Measurements from ENCODE around the gene GRN. TPM values are rescaled to one million over a fixed set of nuclear protein-coding genes. Genes with fewer than 3 reads are reported as not detected.

The GRN gene
- total RNA-seq, 2 experiments from 2014 or later: 53.5 to 58.8 TPM

DNA sequence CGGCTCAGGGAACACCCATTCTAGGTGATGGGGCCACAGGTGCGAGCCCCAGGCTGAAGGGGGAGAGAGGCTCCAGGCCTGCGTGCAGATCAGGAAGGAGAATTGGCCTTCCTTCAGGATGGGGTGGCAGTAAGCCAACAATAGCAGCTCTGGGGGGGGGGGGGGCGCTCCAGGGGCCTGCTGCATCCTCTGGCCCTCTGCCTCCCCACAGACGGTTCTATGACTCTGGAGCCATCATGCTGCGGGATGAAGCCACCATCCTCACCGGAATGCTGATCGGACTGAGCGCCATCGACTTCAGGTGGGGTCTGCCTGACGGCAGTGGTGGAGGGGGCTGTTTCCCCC lies 30.6 kb upstream of the GRN start:
- Mint-ChIP-seq H3K9me3 (no peaks in the 10 kb centered on the region), H3K27me3 (peaks cover 37% of the 10 kb centered on the region), H3K36me3 (peaks cover 7% of the 10 kb centered on the region), H3K4me3 (peak overlapping the region; percentile 66), H3K4me1 (peaks cover 17% of the 10 kb centered on the region), H3K27ac (no peak overlapping the region)
- no peak for ATAC-seq (ENCODE audit: low read depth)
- POLR2A ChIA-PET: interaction anchor here (1.2 to 8.4 kb wide), 2 partner anchors 74 to 95 kb away, joined by 3 to 72 read pairs; partner anchors contain the start of gene UBTF
- DNase-seq: no peak

DNA sequence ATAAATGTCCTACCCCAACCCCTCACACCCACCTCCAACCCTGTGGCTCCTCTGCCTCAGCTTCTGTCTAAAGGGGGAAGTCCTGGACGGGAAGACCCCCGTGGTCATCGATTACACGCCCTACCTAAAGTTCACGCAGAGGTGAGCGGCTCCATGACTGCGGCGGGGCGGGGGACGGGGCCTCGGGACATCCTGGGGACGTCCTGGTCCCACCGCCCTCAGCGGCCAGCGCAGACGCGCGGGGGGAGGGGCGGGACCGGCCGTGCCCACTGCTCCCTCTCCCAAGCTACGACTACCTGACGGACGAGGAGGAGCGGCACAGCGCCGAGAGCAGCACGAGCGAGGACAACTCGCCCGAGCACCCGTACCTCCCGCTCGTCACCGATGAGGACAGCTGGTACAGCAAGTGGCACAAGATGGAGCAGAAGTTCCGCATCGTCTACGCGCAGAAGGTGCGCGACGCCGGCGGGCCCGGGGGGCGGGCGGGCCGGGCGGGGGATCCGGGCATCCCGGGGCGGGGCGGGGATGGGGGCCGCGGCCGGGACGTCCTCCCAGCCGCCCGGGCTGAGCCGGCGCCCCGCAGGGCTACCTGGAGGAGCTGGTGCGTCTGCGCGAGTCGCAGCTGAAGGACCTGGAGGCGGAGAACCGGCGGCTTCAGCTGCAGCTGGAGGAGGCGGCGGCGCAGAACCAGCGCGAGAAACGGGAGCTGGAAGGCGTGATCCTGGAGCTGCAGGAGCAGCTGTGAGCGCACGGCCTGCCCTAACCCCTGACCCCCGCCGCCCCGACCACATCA lies 30.0 kb upstream of the GRN start:
- Mint-ChIP-seq H3K4me1 (peaks cover 12% of the 10 kb centered on the region), H3K36me3 (peaks cover 7% of the 10 kb centered on the region), H3K9me3 (no peaks in the 10 kb centered on the region), H3K27ac (no peak overlapping the region), H3K4me3 (peak overlapping the region; percentile 77), H3K27me3 (peaks cover 37% of the 10 kb centered on the region)
- POLR2A ChIA-PET: interaction anchor here (0.6 to 8.4 kb wide), 7 partner anchors 13 to 96 kb away, joined by 3 to 72 read pairs (median 3); partner anchors contain the start of gene UBTF
- peak; percentile 70 for ATAC-seq (ENCODE audit: low read depth)
- DNase-seq: peak; percentile 59

DNA sequence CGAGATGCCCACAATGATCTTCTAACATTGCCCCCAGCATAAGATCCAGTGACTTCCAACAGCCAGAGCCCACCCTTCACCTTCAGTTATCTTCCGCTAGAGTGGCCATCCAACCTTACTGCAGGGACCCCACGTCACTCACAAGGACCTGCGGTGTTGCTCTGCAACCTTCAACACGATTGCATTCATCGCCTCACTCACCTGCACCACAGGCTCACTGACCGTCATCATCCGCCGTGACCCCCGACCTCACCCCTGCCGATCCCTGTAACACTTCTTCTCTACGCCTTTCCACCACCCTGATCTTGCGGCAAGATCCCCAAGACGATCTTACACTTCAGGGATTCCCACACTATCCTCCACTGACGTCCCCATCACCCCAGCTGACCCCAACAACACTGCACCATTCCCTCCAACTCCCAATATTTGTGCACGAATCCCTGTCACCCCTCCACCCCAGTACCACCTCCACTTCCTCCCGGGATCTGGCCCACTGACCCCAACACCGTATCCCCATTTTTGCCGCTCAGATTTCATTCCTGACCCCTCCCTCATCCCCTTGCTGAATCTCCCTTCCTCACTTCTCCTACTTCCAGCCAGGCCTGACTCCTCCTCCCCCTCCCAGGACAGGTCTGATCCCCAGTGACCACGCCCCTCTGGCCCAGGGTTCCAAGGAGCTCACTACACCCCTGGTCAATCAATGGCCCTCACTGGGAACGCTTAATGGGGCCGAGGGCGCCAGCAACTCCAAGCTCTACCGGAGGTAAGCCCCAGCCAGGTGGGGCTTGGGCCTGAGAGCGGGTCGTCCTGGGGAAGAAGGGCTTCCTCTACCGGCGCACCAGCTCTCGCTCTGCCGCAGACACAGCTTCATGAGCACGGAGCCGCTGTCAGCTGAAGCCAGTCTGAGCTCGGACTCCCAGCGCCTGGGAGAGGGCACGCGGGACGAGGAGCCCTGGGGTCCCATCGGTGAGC lies 29.1 kb upstream of the GRN start:
- Mint-ChIP-seq H3K4me1 (peaks cover 12% of the 10 kb centered on the region), H3K4me3 (peak overlapping the region; percentile 77), H3K27me3 (peaks cover 37% of the 10 kb centered on the region), H3K36me3 (peaks cover 7% of the 10 kb centered on the region), H3K27ac (peak overlapping the region; percentile 7), H3K9me3 (no peaks in the 10 kb centered on the region)
- ATAC-seq (ENCODE audit: low read depth): no peak
- DNase-seq: no peak
- POLR2A ChIA-PET: interaction anchor here (0.8 to 8.4 kb wide), 7 partner anchors 14 to 152 kb away, joined by 3 to 72 read pairs (median 5); partner anchors contain the start of gene UBTF

DNA sequence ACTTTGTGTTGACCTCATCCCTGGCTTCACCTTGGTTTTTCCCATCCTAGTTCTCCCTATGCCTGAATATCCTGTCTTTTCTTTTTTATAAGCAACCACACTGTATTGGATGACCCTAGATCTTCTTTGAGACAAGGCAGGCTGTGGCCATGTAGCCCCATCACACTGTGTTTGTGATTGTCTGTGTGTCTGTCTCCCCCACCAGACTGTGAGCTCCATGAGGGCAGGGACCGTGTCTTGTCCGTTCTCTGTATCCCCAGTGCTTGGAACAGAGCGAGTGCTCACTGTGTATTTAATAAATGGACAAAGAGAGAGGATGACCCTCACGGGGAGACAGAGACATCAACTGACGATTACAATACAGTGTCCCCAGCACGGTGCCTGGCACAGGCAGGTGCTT lies 27.6 kb upstream of the GRN start:
- Mint-ChIP-seq H3K9me3 (no peaks in the 10 kb centered on the region), H3K4me1 (peaks cover 14% of the 10 kb centered on the region), H3K27ac (no peak overlapping the region), H3K4me3 (no peak overlapping the region), H3K36me3 (peaks cover 10% of the 10 kb centered on the region), H3K27me3 (peaks cover 33% of the 10 kb centered on the region)
- ATAC-seq (ENCODE audit: low read depth): no peak
- POLR2A ChIA-PET: interaction anchor here (0.5 to 8.4 kb wide), 4 partner anchors 71 to 837 kb away, joined by 3 to 72 read pairs (median 4); partner anchors contain the start of gene UBTF
- no peak for DNase-seq

DNA sequence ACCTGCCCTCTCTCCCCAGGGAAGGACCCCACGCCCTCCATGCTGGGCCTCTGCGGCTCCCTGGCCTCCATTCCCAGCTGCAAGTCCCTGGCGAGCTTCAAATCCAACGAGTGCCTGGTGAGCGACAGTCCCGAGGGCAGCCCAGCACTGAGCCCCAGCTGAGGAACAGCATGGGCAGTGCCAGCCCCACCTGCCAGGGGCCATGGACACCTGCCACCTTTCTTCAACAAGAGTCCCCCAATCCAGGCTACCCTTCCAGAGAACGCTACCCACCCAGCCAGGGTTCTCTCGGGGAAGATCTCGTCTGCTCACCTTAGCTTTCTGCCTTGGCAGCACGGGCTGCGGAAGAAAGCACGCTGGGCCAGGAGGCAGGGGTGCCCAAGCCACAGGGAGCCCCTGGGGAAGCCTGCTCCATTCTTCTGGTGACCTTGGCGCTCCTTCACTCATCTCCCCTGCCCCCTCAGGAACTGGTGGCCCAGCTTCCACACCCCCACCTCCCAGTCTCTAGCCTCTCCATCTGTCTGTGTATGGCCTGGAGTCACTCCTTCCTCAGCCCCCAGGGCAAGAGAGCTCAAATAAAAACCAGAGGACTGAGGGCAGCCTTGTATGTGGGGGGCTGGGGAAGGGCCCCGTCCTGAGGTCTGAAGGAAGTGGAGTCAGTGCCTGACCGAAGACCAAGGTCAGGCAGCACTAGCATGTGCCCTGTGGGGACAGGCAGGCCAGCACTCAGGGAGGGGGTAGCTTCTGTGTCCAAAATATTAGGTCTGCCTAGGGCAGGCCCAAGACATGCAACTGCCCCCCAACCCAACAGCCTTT lies 26.8 kb upstream of the GRN start:
- POLR2A ChIA-PET: interaction anchor here (0.5 to 8.4 kb wide), 3 partner anchors 99 to 836 kb away, joined by 3 to 72 read pairs (median 3); partner anchors contain the start of gene UBTF
- Mint-ChIP-seq H3K4me1 (peaks cover 16% of the 10 kb centered on the region), H3K36me3 (peaks cover 10% of the 10 kb centered on the region), H3K4me3 (no peak overlapping the region), H3K9me3 (no peaks in the 10 kb centered on the region), H3K27ac (no peak overlapping the region), H3K27me3 (peaks cover 31% of the 10 kb centered on the region)
- DNase-seq (no peak), ATAC-seq (ENCODE audit: low read depth) (no peak)

DNA sequence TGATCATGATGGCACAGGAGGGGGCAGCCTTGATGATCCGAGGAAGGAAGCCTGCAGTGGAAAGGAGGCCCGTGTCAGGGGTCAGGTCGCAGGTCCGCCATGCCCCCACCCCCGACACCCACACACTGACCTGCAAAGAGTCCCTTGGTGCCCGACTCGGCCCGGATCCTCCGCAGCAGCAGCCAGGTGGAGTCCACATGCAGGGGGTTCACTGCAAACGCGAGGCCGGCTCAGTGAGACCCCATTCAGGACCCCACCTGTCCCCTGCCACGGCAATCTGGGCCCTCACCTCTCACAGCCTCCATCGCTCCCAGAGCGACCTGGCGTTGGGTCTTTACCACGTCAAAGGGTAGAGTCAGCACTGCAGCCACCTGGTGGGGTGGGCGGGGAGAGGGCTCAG lies 25.0 kb upstream of the GRN start:
- Mint-ChIP-seq H3K4me1 (peaks cover 23% of the 10 kb centered on the region), H3K27ac (no peak overlapping the region), H3K9me3 (no peaks in the 10 kb centered on the region), H3K36me3 (peaks cover 10% of the 10 kb centered on the region), H3K27me3 (peaks cover 22% of the 10 kb centered on the region), H3K4me3 (no peak overlapping the region)
- no peak for DNase-seq
- POLR2A ChIA-PET: interaction anchor here (1.0 to 8.4 kb wide), 4 partner anchors 73 to 116 kb away, joined by 4 to 72 read pairs (median 5); partner anchors contain the start of gene UBTF
- ATAC-seq (ENCODE audit: low read depth): no peak

DNA sequence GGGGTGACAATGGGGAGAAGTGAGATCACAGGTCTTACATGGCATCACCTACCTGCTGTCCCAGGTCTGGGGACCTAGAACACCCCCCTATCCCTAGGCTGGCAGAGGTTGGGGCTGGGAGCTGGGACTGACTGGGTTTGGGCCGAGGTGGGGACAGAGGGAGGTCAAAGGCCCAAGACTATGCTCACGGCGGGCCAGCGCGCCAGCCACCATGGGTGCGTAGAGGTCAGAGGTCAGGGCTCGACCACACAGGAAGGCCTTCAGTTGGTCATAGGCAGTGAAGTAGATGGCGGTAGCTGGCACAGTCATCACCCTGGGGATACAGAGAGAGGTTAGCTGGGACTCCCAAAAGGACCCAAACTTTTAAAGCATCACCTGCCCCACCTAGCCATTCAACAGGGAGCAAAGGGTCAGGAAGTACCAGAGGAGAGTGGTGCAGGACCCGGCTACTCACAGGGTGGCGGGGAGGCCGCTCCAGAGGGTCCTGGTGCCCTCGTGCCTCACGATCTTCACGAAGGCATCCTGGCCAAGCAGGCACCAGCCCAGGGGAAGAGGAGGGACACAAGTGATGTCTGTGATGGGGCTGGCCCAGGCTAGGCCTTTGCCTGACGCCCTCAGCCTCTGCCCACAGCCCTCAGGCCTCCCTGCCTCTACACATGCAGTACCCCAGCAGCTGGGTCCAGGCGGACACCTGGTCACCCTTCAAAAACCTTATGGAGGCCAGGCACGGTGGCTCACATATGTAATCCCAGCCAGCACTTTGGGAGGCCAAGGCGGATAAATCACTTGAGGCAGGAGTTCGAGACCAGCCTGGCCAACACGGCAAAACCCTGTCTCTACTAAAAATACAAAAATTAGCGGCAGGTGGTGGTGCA lies 23.6 kb upstream of the GRN start:
- Mint-ChIP-seq H3K27me3 (peaks cover 11% of the 10 kb centered on the region), H3K4me3 (no peak overlapping the region), H3K4me1 (peaks cover 16% of the 10 kb centered on the region), H3K36me3 (peaks cover 10% of the 10 kb centered on the region), H3K9me3 (no peaks in the 10 kb centered on the region), H3K27ac (no peak overlapping the region)
- POLR2A ChIA-PET: interaction anchor here (1.0 to 8.4 kb wide), 4 partner anchors 75 to 118 kb away, joined by 4 to 72 read pairs (median 5); partner anchors contain the start of gene UBTF
- ATAC-seq (ENCODE audit: low read depth): no peak
- DNase-seq: no peak

DNA sequence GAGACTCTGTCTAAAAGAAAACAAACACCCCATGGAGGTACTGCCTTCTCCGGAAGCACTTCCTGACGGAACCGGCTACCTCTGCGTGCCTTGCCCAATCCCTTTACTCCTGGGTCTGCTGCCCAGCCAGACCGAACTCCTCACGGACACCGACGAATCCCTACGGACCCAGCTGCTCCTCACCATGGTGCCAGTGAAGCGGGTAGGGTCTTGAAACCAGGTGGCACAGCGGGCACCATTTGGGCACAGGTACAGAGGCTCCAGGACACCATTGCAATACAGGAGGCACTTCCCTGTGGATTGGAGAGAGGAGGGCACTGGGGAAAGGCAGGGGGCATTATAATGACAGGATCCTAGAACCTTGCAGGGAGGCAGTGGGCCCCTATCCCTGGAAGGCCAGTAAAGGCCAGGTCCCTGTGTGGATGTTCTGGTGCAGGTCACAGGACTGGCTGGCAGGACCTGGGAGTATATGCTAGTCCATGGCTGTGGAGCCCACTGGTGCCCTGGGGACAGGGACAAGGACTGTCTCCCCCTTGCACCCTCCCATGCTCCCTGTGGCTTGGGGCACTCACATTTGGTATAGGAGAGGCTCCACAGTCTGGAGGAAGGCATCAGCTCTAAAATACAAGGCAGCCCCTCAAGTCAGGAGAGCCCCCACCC lies 22.7 kb upstream of the GRN start:
- POLR2A ChIA-PET: interaction anchor here (3.8 to 8.4 kb wide), 2 partner anchors 101 to 103 kb away, joined by 45 to 72 read pairs; partner anchors contain the start of gene UBTF
- no peak for DNase-seq
- Mint-ChIP-seq H3K27me3 (peaks cover 3% of the 10 kb centered on the region), H3K4me3 (peak overlapping the region; percentile 30), H3K27ac (no peak overlapping the region), H3K4me1 (peaks cover 18% of the 10 kb centered on the region), H3K36me3 (peaks cover 9% of the 10 kb centered on the region), H3K9me3 (no peaks in the 10 kb centered on the region)
- no peak for ATAC-seq (ENCODE audit: low read depth)

DNA sequence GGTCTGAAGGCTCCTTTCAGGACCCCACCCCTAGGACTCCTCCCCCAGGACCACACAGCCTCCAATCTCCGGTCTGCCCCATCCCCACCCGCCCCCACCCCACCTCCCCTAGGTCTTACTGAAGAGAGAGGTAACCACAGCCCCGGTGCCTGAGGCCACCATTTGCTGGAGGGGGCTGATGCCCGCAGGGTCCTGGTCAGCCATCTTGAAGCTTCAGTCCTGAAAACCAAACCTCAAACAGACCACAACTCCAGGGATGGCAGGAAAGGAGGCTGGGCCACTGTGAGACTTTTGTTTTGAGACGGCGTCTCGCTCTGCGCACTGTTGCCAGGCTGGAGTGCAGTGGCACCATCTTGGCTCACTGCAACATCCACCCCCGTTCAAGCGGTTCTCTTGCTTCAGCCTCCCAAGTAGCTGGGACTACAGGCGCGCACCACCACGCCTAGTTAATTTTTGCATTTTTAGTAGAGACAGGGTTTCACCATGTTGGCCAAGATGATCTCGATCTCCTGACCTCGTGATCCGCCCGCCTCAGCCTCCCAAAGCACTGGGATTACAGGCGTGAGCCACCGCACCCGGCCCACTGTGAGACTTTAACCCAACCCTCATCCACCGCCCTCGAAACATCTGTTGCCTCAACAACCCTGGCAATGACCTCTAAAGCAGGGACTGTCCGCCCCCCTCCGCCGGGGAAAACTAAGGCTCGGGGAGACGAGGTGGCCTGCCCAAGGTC lies 21.6 kb upstream of the GRN start:
- Mint-ChIP-seq H3K9me3 (no peaks in the 10 kb centered on the region), H3K27ac (peak overlapping the region; percentile 76), H3K27me3 (no peaks in the 10 kb centered on the region), H3K4me1 (peaks cover 20% of the 10 kb centered on the region), H3K36me3 (peaks cover 6% of the 10 kb centered on the region), H3K4me3 (peak overlapping the region; percentile 87)
- no peak for ATAC-seq (ENCODE audit: low read depth)
- DNase-seq: no peak
- POLR2A ChIA-PET: interaction anchor here (1.2 to 3.8 kb wide), 4 partner anchors 13 to 124 kb away, joined by 3 to 45 read pairs (median 14); partner anchors contain the start of genes ATXN7L3 and UBTF

DNA sequence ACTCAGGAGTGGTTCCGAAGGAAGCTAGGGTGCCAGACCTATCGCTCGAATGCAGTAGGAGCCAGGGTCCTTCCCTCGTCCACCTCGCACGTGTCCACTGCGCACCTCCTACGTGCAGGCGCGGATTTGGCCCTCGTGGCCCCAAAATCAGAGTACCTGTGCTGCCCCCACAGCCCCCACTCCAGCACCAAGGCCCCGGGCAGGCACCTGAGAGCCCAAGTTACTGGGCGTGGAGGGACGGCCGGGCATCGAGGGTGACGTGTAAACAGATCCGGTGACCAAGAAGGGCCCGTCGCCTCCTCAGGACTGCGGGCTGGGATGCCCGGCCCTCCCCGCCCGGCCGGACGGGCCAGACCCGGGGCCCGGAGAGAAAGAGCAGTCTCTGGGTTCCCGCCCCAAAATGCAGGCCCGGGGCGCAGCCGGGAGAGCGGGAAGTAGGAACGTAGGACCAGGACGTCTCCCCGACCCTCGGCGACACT lies 21.0 kb upstream of the GRN start:
- no peaks in the 10 kb centered on the region for H3K9me3 Mint-ChIP-seq
- peak overlapping the region; percentile 87 for H3K4me3 Mint-ChIP-seq
- H3K4me1 Mint-ChIP-seq: peaks cover 20% of the 10 kb centered on the region
- ATAC-seq (ENCODE audit: low read depth) (no peak), DNase-seq (no peak)
- H3K27ac Mint-ChIP-seq: peak overlapping the region; percentile 76
- H3K36me3 Mint-ChIP-seq: peaks cover 6% of the 10 kb centered on the region
- H3K27me3 Mint-ChIP-seq: no peaks in the 10 kb centered on the region
- POLR2A ChIA-PET: interaction anchor here (0.6 to 3.8 kb wide), 6 partner anchors 14 to 183 kb away, joined by 3 to 45 read pairs (median 14); partner anchors contain the start of genes ATXN7L3 and UBTF
